DMS153 (cell line): ENCODE measurements around the gene RNASEH2B.

Experiments
- DNase-seq: peaks from one replicate; lab custom pipeline; 2025; lab: John Stamatoyannopoulos, UW

The RNASEH2B gene

DNA sequence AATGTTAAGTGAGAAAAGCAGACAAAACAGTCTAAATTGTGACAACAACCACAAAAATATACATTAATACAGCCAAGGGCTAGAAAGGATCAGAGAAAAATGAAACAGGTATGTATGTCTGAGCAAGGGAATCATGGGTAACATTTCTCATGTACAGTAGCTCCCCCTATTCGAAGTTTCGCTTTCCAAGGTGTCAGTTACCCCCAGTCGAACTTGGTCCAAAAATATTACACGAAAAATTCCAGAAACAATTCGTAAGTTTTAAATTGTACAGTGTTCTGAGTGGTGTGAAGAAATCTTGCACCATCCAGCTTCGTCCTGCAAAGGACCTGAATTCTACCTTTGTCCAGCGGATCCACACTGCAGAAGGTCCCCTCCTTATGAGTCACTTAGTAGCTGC, 1.8 kb upstream of the RNASEH2B start:
- no peak for DNase-seq

DNA sequence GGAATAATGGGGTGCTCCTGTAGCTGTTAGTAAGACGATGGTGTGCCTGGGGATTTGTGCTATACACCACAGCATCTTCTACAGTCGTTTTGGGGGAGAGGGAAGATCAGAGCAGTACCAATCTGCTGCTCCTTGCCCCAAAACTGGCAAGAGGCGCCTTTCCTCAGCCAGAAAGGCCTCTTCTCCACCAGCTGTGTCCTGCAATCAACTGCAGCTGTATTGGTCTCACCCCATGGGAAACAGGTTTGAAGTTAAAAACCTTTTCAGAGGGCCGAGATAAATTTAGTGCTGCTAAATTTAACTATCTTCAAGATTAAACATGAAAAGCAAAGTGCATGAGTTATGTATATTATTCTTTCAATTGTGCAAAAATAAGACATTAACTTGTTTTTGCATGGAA, 1.2 kb upstream of the RNASEH2B start:
- no peak for DNase-seq

DNA sequence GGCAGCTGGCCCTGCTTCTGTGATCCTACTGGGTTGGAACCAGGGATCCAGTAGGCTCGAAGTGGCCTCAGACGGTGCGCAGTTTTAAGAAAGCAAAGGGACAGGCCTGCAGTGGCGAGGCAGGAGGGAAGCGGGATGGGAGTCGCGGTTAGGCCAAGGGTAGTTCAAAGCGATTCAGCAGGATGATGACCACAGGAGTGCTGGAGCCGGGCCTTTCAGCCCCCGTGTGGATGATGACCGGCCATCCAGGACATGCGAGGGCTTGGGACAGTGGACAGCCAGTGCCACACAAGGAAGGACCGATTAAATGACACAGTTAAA, 854 bp downstream of the RNASEH2B start:
- DNase-seq, result no peak

DNA sequence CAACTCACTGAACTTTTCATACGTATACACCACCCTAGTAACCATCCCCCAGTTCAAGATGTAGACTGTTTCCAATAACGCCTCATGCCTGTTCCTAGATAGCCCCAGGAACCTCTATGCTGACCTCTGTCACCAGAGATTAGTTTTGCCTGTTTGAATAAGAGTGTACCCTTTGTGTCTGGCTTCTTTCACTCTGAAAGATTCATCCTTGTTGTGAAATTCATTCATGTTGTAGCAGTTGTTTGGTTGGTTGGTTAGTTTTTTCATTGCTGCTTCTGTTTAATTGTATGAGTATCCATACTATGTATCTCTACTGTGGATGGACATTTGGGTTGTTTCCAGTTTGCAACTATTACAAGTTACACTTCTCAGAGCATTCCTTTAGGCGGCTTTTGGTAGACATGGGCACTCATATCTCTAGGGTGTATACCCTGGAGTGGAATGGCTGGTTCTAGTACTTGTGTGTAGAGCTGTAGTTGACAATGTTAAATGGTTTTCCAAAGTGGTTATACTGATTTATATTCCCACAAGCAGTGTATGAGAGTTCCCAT, 1.6 kb downstream of the RNASEH2B start:
- no peak for DNase-seq

DNA sequence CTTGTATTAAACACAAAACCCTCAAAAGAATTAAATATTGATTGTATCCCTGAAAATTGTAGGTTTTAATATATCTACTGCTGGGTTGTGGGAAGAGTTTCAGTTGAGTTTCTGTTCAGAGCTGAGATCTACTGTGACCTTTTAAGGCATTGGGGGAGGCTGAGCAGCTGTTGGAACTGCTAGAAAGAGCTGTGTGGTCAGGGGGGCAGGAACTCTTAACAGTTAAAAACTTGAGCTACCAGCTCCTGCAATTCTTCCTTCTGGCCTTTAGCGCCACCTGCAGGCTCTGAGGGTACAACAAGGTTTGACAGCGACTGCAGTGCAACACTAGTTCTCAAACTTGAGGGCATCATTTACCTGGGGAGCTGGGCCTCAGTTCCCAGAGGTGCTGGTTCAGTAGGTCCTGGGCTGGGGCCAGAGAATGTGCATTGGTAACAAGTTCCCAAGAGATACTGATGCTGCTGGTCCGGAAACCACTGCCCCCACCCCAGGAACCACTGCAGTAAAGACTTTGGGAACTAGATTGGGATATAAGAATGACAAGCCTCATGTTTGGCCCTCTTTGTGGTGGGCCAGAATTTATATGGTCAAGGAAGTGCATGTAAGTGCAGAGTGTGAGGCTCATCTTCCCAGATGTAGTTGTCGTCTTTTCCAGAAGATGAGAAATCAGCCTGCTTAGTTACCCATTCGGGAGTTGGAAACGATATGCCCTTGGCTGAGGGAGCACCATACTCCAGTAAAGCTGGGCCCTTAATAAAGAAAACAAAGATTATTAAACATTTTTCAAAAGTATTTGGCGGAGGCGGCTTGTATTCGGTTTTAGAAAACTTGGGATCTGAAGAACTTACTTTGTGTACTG, 2.6 kb downstream of the RNASEH2B start:
- peak; percentile 78 for DNase-seq

DNA sequence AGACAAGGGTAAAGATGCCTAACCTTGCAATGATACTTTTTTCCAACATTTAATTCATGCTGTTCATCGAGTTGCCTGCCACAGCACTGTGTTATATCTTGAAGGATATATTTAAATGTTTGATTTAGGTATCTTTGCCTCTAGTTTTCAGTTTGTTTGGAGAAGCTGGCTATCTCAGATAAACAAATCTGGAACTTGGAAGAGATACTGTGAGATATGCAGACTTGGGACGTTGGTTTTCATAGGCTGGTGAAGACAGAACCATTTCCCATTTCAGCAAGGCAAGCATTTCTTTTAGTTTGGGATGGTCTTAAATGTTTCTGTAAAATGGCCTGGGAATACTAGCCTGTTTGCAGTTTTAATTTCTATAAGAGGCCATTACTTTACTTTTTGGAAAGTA, 3.3 kb downstream of the RNASEH2B start:
- no peak for DNase-seq

DNA sequence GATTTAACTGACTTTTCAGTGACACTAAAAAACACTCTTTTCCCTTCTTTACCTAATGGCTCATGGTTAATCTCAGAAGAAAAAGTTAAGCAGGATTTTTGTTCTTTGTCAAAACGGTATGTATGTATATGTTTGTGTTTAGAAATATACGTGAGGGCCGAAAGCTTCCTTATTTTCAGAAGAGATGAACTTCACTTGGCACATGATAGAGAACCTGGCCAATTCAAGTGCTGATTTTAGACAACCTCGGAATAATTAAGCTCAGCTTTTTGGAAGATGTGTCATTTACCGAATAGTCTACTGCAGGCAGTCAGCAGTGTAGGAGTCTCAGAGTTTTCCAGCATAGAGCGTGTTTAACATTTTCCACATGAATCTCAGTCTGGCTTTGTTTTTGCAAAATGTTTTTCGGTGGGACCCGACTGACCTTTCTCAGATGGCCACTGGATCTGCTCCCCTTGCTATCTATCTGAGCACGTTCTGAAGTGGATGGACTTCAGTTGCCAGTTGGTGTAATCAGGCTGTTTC, 4.6 kb downstream of the RNASEH2B start:
- no peak for DNase-seq

DNA sequence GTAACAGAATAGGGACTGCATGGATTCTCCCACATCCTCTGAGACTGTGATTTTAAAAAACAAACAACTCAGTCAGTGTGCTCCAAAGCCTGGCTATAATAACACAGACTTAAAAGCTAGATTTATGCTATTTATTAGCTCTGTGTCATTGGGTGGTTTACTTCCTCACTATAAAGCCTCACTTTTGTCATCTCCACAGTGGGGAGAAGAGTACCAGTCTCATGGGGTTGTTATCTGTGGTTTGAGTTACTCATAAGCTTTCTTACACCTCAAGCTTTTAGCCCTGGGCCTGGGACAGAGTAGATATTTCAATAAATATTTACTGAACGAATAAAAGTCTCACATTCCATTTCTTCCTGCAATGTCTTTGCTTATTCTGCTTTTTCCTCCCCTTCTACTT, 5.3 kb downstream of the RNASEH2B start:
- DNase-seq, result no peak

DNA sequence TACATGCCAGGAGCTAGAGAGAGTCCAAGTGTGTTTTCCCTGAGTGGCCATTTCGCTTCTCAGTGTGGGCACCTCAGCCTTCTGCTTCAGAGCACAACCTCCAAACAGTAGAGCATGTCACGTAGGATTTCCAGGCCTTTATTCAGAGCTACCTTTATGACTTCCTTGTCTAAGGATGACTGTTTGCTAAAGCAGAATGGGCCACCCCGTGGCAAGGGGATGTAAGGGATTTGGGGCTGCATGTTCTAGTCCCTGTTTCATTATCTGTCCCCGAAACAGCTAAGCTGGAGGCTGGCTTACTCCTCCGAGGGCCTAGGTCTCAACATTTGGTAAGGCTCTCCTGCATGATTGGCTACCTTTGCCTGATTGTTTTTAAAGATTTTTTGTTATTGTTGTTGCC, 6.0 kb downstream of the RNASEH2B start:
- DNase-seq, result peak; percentile 55

DNA sequence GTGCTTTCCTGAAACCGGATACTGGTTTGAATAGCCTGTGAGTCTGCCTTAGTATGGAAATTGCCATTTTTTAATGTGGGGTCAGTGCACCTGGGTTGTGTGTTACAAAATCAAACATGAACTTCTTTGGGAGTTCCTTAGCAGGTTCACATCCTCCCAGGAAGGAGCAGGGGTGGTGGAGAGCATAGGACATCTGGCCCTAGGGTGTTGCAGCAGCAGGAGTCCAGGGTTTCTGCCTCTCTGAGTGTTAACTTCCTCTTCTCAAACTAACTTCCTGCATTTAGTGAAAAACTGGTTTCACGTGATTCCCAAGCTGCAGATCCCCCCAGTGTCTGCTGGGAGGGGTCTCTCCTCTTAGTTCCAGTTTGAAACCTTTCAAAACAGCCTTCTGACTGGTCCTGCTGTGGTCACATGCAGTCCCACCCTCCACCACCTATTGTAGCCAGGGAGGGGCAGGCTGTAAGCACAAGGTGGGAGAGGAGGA, 7.2 kb downstream of the RNASEH2B start:
- DNase-seq, result no peak

DNA sequence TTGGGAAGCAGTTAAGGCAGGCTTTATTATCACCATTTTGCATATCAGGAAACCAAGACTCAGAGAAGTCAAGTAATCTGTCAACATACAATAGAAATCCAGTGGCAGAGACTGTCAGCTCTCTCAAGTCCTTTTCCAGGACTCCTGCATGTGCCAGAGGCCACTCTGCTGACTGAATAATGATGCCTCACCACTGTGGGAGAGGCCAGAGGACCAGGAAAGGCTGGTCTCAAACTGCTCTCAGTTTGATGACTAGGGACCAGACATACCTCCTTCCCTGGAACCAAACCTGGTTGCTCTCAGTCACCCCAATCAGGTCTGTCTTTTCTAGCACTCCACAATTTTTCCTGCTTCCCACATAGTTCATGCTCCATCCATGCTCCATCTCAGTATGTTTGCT, 8.0 kb downstream of the RNASEH2B start:
- no peak for DNase-seq

DNA sequence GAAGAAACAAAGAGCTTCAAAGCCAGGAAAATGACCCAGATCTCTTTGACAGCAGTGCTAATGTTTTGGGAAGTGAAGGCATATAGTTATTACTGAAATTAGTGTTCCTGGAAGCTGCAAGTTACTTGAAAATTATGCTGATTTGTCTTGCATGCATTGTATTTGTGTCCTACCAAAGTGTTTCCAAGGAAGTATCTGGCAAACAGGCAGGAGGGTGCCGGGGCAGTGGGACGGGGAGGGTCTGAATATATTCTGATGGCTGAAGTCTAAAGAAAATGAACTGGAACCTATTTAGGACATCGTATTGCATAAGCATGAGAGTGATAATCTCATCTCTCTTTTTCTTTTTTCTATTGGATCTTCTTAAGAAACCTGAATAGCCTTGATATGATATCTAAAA, 9.0 kb downstream of the RNASEH2B start:
- DNase-seq, result no peak

DNA sequence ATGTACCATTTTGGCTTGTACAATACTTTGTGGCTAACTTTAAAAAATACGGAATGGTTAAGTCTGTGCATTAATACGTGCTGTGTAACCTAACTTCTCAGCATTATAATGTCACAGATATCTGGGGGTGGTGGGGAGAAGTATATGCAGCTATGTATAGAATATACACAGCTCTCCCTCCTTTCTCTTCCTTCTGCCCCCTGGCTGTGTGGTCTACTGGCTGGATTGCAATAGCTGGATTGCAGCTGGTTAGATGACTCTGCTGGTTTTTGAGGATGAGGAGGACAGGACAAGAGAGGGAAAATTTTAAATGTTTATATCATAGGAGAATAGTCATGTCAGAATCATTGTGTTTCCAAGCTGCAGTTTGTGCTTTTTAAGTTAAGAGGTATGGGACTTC, 9.7 kb downstream of the RNASEH2B start:
- DNase-seq, result no peak

DNA sequence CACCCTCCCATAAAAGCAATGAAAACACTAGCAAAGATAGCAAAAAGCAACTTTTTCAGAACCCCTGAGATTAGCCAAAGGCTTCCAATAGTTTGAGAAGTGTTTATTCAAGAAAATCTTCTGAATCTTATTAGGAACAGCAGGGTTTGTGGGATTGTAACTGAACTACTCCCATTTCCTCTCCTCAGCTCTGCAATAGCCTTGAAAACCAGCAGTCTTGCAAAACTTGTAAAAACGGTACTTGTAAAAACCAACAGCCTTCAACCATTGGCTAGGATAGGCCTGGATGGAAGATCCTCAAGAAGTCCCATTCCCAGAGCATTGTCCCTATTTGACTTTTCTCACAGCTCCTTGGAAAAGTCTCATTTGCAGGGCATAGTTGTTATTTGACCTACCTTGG, 12.1 kb downstream of the RNASEH2B start:
- no peak for DNase-seq

DNA sequence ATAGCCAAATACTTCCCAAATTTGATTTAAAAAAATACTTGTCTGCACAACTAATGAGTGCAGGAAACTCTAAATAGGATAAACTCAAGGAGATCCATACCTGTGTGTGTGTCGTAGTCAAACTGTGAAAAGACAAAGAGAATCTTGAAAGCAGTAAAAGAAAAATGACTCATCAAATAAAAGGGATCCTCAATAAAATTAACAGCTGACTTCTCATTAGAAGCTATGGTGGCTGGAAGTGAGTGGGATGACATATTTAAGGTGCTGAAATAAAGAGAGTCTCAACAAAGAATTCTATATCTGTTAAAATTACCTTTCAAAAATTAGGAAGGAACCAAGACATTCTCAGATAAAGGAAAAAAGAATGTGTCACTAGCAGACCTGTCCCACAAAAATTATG, 13.7 kb downstream of the RNASEH2B start:
- DNase-seq, result no peak

DNA sequence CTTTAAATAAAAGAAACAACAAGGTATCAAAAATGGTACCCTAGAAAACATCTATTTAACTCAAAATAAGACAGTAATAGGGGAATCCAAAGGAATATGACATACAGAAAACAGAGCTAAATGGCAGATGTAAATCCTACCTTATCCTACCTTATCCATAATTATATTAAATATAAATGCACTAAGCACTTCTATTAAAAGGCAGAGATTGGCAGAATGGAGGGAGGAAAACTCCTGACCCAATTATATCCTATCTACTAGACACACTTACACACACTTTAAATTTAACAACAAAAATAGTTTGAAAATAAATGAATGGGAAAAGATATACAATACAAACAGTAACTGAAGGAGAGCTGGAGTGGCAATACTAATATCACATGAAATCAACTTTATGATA, 14.4 kb downstream of the RNASEH2B start:
- DNase-seq, result no peak

DNA sequence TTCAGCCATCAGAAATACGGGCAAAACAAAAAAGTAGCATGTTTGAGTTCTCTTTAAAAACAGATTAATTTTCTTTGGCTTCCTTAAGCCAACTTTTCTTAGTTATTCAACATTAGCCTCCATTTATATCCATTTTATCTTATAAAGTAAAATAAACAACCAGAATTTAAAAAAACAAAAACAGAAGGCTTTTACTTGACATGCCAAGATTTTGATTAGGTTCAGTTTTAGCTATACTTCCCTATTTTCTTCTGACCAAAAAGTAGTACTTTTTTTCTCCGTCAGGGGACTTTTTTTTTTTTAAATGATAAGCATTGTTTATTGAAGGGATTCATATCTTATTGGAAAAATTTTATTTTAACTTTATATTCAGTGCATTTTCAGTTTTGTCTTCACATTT, 18.1 kb downstream of the RNASEH2B start:
- no peak for DNase-seq

DNA sequence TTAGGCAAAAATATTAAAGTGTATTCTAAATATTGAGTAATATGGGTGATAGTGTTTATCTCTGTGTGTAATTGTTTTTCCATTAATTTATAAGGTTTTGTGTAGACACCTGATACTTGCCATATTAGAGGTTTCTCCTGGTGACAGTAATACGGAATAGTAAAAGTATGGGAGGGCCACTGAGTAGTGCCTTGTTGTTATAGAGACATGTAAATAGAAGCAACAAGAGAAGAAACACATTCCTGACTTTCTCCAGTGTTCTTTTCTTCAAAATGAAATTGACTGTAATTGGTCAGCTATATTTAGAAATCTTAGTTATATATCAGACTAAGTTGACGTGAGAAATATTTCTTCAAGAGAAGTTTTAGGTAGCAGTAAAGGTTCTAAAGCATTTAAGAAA, 18.5 kb downstream of the RNASEH2B start:
- no peak for DNase-seq

DNA sequence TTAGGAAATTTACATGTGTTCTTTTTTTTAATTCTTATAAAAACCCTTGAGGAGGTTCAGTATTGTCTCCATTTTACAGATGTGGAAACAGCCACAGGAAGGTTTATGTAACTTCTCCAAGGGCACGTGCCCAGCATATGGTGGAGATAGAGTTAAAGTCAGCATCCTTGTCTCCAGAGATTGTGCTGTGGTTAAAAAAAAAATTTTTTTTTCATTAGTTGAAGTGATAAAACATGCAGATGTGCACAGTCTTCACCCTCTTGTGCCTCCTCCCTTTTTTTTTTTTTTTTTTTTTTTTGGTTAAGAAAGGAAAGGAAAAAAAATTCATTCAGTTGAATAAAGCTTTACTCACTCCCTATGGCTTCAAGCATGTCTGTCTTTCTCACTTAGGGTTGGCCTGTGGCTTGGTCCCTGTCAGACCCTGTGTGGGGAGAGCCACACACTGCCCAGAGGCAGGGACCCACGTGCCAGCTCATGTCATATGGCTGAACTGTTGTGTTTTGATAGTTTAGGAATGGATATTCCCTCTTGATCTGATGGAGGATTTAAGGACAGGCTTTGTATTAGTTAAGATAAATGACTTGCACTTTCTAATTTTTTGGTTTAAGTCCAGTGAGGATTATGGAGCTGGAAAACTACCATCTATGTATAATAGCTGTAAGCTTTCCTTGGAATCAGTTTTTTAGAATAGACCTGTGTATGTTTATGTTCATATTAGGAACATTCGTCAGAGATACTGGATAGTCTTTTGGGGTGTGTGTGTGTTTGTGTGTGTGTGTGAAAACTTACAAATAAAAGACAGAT, 19.3 kb downstream of the RNASEH2B start:
- no peak for DNase-seq

DNA sequence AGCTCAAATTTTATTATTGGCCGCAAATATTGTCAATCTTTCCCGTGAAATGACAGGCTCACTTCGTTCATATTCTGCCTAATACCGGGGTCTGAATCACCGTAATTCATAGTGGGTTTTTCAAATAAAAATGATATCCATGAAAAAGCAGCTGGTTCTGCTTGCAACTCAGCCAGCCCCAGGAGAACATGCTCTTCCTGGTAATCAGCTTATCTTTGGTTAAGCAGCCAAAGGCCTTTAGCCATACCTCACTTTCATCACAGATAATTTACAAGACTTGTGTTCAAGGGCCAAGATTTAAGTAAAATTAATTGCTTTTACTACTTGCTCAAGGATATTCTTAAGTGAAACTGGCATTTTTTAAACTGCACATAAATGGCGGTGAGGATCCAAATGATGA, 22.5 kb downstream of the RNASEH2B start:
- DNase-seq, result no peak

DNA sequence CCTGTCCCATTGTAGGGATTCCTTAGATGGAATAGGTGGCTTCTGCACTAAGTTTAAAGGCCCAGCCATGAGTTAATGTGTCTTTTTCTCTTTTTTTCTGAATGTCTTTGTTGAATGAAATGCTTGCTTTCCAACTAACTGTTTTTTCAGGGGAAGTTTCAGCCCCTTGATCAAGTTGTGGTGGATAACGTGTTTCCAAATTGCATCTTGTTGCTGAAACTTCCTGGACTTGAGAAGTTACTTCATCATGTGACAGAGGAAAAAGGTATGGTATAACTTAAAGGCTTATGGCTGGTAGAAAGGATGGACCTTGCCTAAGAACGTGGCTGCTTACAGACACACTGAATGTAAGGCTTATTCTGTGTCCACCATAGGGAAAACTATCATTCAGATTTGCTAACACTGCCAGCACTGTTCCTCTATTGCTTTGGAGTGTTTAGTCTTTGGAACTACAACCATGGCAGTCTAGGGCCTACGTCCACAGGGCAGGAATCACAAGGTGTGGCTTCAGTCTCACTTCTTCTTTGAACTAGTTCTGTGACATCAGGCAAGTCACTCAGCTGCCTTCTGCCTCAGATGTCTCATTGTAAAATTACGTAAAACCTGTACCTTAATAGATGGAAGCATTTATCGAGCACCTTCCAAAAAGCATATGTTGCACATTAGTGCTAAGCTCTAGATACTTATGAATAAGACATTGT, 25.3 kb downstream of the RNASEH2B start:
- no peak for DNase-seq

DNA sequence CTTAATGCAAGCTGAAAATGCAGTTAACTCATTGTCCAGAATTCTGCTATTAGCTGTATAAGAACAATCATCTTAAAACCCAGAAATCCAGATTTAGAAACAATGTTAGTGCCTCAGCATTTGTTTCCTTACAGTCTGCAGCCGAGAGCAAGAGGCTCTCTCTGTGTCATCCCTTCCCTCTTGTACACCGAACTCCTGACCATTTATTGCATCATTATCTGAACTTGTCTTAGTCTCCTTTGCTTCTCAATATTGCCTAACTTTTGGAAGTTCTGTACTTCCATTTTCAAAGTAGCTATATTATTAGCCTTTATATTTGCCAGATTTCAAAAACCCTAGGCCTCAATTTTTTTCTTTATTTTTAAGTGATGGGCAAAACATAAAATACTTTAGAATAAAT, 27.1 kb downstream of the RNASEH2B start:
- DNase-seq, result no peak
